ENCODE data around the gene ARL4C.

ARL4C gene

DNA sequence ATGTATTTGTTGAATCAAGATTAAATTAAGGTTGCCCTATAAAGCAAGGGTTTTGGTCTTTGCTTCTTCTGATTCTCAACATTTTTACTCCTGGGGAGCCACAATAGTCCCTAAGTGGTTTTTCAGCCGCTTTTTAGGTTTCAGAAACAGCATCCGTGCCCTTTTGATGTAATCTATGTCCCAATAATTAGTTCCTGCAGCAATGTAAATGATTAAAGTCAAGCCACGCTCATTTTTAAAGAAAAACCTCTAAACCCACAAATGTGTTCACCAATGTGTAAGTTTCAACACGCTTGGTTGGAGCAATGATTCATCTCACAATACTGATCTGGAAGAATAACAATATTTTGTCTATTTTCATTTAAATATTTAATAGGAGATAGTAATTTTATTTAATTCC is 5.6 kb downstream of the ARL4C start (continued):
- TF ChIP-seq, protein P1, sequence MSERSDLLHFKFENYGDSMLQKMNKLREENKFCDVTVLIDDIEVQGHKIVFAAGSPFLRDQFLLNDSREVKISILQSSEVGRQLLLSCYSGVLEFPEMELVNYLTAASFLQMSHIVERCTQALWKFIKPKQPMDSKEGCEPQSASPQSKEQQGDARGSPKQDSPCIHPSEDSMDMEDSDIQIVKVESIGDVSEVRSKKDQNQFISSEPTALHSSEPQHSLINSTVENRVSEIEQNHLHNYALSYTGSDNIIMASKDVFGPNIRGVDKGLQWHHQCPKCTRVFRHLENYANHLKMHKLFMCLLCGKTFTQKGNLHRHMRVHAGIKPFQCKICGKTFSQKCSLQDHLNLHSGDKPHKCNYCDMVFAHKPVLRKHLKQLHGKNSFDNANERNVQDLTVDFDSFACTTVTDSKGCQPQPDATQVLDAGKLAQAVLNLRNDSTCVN (tag by site-specific recombination; optimal IDR thresholded peaks at IDR 0.05) = no peak
- no peak for TF ChIP-seq ZNF433 (tag by site-specific recombination; IDR thresholded peaks at IDR 0.05; ENCODE audit: low read depth)
- no peak for TF ChIP-seq SCRT2 (tag by site-specific recombination; IDR thresholded peaks at IDR 0.05)
- TF ChIP-seq ZNF335 (tag by site-specific recombination; conservative IDR thresholded peaks at IDR 0.05) = no peak
- no peak for TF ChIP-seq ZNF561 (tag by site-specific recombination; IDR thresholded peaks at IDR 0.05; ENCODE audit: borderline replicate concordance)

DNA sequence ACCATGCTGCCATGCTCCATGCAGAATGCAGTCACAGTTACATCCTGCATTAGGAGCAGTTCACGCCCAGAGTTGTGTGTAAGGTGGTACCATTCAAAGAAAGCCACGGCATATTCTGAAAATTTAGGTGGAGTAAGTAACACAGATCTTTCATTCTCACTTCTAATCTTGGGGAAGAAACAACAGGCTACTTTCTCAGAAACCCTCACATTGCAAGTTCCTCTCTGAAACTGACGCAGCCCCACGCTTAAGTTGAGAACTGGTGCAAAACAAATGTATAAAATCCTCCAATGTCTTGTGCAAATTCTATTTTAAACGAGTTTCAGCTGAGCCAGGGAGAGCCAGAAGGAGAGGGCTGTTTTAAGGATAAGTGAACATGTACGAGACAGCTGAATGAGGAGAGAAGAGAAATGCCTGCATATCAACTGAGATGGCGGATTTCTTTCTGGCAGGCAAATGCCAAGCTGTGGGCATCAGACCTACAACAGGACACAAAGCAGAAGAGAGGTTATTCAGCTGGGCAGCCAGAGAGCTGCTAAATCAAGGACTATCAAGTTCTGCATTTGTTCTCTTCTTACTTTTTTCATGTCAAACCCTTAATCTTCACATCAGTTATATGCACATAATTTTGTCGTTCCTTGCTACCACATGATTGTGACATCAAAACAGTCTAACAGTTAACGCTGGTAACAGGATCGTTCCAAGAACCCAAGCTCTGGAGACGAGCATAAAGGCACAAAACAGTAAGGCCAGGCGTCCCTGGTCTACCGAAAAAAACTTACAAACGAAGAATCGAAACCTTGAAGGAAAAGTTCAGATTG is 6.4 kb downstream of the ARL4C start:
- Histone ChIP-seq H3K4me1 (ENCODE audit: control insufficient read depth, insufficient read depth, low read length) (peaks cover 7% of the 10 kb centered on the region), H3K27ac (ENCODE audit: extremely low read depth, low read depth, low read length) (no peak overlapping the region), H3K4me3 (ENCODE audit: low read depth, low read length) (no peak overlapping the region), H3K9me3 (ENCODE audit: control insufficient read depth, insufficient read depth, low read depth, low read length) (no peaks in the 10 kb centered on the region), H3K36me3 (ENCODE audit: control insufficient read depth in 2 of 2, insufficient read depth in 1 of 2, low read length in 2 of 2) (peaks cover 0 to 2% of the 10 kb centered on the region in 2 experiments; a peak in 1 of 3 replicates)
- POLR2A ChIA-PET = no interaction called here
- TF ChIP-seq, protein P2, sequence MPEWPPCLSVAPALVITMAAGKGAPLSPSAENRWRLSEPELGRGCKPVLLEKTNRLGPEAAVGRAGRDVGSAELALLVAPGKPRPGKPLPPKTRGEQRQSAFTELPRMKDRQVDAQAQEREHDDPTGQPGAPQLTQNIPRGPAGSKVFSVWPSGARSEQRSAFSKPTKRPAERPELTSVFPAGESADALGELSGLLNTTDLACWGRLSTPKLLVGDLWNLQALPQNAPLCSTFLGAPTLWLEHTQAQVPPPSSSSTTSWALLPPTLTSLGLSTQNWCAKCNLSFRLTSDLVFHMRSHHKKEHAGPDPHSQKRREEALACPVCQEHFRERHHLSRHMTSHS (tag by site-specific recombination; IDR thresholded peaks at IDR 0.05) = no peak
- TF ChIP-seq ZFP37 (tag by site-specific recombination; IDR thresholded peaks at IDR 0.05) (no peak), ZNF843 (tag by site-specific recombination; IDR thresholded peaks at IDR 0.05) (no peak), ZNF585B (tag by site-specific recombination; IDR thresholded peaks at IDR 0.05) (no peak), ZNF146 (tag by site-specific recombination; IDR thresholded peaks at IDR 0.05) (no peak), ZNF404 (tag by site-specific recombination; IDR thresholded peaks at IDR 0.05) (no peak), SCRT1 (tag by site-specific recombination; IDR thresholded peaks at IDR 0.05; ENCODE audit: borderline replicate concordance) (no peak), OVOL3 (tag by site-specific recombination; IDR thresholded peaks at IDR 0.05) (no peak)
- TF ChIP-seq, protein P3, sequence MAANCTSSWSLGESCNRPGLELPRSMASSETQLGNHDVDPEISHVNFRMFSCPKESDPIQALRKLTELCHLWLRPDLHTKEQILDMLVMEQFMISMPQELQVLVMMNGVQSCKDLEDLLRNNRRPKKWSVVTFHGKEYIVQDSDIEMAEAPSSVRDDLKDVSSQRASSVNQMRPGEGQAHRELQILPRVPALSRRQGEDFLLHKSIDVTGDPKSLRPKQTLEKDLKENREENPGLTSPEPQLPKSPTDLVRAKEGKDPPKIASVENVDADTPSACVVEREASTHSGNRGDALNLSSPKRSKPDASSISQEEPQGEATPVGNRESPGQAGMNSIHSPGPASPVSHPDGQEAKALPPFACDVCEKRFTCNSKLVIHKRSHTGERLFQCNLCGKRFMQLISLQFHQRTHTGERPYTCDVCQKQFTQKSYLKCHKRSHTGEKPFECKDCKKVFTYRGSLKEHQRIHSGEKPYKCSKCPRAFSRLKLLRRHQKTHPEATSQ (tag by site-specific recombination; IDR thresholded peaks at IDR 0.05) = no peak
- TF ChIP-seq, protein P4, sequence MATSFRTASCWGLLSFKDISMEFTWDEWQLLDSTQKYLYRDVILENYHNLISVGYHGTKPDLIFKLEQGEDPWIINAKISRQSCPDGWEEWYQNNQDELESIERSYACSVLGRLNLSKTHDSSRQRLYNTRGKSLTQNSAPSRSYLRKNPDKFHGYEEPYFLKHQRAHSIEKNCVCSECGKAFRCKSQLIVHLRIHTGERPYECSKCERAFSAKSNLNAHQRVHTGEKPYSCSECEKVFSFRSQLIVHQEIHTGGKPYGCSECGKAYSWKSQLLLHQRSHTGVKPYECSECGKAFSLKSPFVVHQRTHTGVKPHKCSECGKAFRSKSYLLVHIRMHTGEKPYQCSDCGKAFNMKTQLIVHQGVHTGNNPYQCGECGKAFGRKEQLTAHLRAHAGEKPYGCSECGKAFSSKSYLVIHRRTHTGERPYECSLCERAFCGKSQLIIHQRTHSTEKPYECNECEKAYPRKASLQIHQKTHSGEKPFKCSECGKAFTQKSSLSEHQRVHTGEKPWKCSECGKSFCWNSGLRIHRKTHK (tag by site-specific recombination; IDR thresholded peaks at IDR 0.05) = no peak
- CTCF ChIA-PET = interaction anchor here (0.5 to 1.0 kb wide), 2 partner anchors 200 to 201 kb away, joined by 3 to 4 read pairs; no protein-coding TSS in a partner anchor

DNA sequence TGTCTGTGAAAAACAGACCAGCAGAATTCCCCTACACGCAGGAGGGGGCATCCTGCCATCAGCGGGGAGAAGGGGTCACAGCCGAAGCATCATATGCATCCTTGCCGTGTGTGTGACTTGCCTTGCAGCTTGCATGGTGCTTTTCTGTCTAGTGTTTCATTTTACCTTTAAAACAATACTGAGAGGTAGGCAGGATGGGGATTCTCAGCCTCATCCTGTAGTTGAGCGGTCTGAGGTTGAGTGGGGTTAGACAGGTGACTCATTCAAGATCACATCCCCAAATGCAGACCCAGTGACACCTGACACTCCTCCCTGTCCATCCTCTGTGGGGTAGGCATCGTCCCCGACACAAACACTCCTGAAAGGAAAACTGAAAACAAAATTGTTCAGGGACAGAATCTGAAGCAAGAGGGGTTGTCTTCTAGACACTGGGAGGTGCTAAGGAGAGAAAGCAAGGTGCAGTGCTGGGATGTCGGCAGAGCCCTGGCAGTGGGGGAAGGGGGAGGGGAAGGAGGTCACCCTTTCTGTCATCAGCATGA is 7.9 kb downstream of the ARL4C start:
- CTCF ChIA-PET = no interaction called here
- H3K27ac ChIP-seq (ENCODE audit: extremely low read depth, low read depth, low read length) = no peak overlapping the region
- no peaks in the 10 kb centered on the region for H3K9me3 ChIP-seq (ENCODE audit: control insufficient read depth, insufficient read depth, low read depth, low read length)
- H3K36me3 ChIP-seq (ENCODE audit: control insufficient read depth in 2 of 2, insufficient read depth in 1 of 2, low read length in 2 of 2) = peaks cover 0 to 2% of the 10 kb centered on the region in 2 experiments; a peak in 1 of 3 replicates
- H3K4me3 ChIP-seq (ENCODE audit: low read depth, low read length) = no peak overlapping the region
- POLR2A ChIA-PET = interaction anchor here (1.3 kb wide), 1 partner anchor 10 kb away, joined by 3 read pairs; no protein-coding TSS in a partner anchor
- peaks cover 4% of the 10 kb centered on the region; the same call in 1 of the 2 replicates for H3K4me1 ChIP-seq (ENCODE audit: control insufficient read depth, insufficient read depth, low read length)
- TF ChIP-seq ZNF239 (tag by site-specific recombination; IDR thresholded peaks at IDR 0.05) = no peak
- no peak for TF ChIP-seq ZNF302 (tag by site-specific recombination; IDR thresholded peaks at IDR 0.05; ENCODE audit: low read depth)
- TF ChIP-seq ZNF10 (tag by site-specific recombination; IDR thresholded peaks at IDR 0.05) = no peak
- no peak for TF ChIP-seq OSR2 (tag by site-specific recombination; IDR thresholded peaks at IDR 0.05)
- no peak for TF ChIP-seq KLF10 (tag by site-specific recombination; IDR thresholded peaks at IDR 0.05)
- TF ChIP-seq ZNF391 (tag by site-specific recombination; IDR thresholded peaks at IDR 0.05; ENCODE audit: borderline replicate concordance, low read depth) = no peak
- no peak for TF ChIP-seq ZNF837 (tag by site-specific recombination; IDR thresholded peaks at IDR 0.05)
- TF ChIP-seq ZBTB8A (tag by site-specific recombination; IDR thresholded peaks at IDR 0.05) = no peak
- TF ChIP-seq, protein P5, sequence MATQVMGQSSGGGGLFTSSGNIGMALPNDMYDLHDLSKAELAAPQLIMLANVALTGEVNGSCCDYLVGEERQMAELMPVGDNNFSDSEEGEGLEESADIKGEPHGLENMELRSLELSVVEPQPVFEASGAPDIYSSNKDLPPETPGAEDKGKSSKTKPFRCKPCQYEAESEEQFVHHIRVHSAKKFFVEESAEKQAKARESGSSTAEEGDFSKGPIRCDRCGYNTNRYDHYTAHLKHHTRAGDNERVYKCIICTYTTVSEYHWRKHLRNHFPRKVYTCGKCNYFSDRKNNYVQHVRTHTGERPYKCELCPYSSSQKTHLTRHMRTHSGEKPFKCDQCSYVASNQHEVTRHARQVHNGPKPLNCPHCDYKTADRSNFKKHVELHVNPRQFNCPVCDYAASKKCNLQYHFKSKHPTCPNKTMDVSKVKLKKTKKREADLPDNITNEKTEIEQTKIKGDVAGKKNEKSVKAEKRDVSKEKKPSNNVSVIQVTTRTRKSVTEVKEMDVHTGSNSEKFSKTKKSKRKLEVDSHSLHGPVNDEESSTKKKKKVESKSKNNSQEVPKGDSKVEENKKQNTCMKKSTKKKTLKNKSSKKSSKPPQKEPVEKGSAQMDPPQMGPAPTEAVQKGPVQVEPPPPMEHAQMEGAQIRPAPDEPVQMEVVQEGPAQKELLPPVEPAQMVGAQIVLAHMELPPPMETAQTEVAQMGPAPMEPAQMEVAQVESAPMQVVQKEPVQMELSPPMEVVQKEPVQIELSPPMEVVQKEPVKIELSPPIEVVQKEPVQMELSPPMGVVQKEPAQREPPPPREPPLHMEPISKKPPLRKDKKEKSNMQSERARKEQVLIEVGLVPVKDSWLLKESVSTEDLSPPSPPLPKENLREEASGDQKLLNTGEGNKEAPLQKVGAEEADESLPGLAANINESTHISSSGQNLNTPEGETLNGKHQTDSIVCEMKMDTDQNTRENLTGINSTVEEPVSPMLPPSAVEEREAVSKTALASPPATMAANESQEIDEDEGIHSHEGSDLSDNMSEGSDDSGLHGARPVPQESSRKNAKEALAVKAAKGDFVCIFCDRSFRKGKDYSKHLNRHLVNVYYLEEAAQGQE (tag by site-specific recombination; IDR thresholded peaks at IDR 0.05) = no peak
- no peak for TF ChIP-seq BCL11A (tag by site-specific recombination; IDR thresholded peaks at IDR 0.05; ENCODE audit: low read depth)
